Fibroblast of gingiva (primary cell): ENCODE data around the gene ITCH.
"Not testable (repeated sequence)": the region's sequence is repeated elsewhere in the genome, so short reads cannot be mapped to it uniquely, and the experiment has no call there.

Source experiments
- DNase-seq: peaks from one replicate; pipeline ENCODE4 v3.0.0-alpha.2; 2011; ENCODE audit warnings: low read depth

The ITCH gene

DNA sequence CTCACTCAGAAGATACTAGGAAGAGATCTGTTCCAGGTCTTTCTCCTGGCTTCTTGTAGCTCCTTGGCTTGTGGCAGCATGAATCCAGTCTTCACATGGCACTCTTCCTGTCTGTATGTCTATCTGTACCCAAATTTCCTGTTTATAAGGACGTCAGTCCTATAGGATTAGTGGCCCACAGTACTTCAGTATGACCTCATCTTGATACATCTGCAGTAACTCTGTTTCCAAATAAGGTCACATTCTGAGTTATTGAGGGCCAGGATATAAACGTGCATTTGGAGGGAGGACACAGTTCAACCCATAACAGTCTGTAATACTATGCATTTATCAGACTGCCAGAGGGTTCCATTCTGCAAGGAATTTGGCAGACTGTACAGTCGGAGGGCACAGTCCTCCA is 95.6 kb downstream of the ITCH start:
- no peak for DNase-seq

DNA sequence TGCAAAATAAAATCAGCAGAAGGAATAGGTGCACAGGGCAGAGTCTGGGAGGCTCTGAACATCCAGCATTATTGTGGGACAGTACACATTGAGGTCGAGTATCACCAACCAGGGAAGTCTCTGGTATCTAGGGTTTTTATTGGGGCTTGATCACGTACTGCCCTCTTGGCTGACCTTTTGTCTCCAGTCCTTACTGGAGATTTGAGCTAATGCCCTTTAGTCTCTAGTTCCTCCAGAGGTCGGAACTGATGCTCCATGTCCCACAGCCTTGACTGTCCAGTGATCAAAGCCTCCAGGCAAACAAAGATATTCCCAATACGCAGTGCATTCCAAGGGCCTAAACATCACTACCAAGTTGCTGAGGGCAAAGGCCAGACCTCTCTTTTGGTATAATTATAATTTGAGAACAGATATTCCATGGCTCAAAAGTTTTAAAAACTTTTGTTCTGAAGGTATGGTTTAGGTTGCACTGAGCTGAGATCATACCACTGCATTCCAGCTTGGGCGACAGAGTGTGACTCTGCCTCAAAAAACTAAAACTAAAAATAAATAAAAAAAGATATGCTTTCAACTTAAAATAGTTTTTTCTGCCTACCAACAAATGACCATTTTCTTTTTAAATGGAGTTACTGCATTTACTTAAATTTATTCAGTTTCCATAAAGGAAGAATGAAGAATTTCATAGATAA is 96.3 kb downstream of the ITCH start:
- no peak for DNase-seq

DNA sequence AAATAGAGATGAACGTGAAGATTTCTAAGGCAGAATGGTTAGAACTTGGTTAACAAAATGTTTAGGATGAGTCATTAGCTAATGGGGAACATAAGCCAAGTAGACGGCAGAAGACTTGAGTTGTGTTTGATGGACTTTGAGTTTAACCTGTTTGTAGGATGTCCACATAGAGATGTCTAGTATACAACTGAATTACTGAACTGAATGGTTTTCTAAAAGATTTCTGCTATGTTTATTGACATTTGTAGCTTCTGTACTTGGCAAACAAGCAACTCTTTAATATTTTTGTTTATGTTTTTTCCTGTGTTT is 98.7 kb downstream of the ITCH start:
- DNase-seq = no peak

DNA sequence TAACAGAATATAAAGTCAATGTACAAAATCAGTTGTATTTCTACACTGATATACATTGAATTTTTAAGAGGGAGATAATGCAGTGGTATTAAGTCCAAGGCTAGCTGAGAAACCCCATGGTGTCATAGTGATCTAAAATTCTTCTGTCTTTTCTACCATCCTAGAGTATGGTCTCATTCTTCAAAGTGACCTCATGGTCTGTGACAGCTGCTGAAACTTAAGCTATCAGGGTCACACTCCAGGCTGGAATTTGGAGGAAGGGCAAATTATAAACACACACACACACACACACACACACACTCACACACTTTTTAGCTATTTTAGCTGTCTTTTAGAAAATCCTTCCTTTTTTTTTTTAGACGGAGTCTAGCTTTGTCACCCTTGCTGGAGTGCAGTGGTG is 105.9 kb downstream of the ITCH start:
- DNase-seq = no peak

DNA sequence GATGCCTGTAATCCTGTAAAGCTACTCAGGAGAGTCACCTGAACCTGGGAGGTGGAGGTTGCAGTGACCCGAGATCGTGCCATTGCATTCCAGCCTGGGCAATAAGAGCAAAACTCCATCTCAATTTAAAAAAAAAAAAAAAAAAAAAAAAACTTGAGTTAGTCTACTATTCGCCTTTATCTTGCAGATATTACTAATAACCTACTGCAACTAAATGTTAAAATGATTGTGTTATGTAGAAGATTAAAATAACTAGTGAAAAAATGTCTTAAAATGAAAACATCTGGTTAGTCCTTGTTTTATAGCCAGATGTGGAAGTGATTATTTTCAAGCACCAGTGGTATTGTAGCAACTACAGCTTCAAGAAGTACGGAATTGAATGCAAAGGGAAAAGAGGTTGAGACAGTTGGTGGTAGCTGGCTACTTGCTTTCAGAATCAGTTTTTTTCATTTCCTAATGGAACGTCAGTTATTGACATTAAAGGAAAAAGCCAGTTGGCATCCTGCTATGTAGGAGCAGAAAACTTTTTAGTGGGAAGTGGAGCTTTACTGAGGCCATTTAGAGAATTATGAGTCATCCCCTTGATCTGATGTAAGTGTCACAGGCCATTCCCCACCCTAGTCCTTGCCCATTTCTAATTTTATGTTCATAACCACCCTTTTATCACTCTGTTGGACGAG is 109.3 kb downstream of the ITCH start:
- peak; percentile 75 for DNase-seq

DNA sequence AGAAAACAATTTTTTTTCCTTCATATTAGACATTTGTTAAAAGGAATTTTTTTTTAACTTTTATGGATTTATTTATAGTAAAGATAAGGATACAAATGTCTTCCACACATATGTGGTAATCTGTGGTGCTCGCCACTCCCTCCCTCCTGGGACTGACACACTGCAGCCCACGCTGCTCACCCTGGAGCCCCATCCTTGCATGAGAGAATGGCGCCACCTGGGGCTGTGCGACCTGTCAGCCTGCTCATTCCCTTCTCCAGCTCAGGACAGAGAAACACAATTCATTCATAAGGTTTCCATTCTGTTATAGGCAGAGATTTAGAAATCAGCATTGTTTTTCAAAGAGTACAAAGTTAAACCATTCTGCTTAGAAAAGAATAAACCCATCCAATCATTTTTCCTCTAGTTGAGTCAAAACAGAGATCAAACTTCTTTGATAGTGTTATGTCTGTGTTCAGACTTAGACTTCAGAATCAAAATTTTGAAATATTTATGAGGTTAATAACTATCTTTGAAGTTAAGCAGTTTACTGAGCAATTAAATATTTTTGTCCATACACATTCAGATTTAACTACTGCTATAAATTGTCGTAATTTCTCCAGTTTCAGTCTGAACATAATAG is 110.3 kb downstream of the ITCH start:
- peak; percentile 29 for DNase-seq

DNA sequence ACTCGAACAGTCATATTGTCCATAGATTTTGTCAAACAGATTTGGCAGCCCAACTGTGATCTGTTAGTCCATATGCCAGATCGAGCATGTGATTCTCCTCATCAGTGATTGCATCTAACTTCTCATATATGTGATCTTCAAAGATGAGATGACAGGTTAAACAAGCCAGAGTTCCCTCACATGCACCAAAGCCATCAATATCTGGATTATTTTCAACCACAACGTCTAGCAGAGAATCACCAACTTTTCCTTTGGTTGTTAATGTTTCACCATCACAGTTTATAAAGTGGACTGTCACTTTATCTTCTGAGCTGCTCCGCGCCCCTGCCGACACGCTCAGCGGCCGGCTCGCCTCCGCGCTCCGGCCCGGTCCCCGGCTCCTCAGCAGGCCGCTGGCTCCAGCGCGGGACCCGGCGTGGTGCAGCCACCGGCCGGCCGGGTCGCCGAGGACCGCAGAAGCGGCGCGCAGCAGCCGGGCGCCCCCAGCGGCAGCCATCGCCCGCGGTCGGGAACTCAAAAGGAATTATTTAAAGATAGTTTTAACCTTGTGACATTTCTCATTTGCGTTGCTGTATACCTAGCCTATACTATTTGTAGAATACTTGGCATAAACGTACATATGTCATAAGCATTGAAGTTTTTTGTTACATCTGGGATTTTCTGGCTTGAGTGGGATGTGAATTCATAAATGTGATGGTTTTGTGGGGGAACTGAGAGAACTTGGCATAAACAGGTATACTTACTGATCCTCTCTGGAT is 113.1 kb downstream of the ITCH start:
- DNase-seq = peak; percentile 32

DNA sequence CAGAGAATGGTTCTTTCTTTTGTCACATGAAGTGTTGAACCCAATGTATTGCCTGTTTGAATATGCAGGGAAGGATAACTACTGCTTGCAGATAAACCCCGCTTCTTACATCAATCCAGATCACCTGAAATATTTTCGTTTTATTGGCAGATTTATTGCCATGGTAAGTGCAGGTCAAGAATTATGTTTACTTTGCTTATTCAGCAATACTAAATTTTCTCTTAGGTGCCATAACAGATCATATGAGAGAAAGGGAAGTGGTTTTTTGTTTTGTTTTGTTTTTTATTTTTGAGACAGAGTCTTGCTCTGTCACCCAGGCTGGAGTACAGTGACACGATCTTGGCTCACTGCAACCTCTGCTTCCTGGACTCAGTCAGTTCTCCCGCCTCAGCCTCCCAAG is 116.6 kb downstream of the ITCH start:
- DNase-seq = no peak

DNA sequence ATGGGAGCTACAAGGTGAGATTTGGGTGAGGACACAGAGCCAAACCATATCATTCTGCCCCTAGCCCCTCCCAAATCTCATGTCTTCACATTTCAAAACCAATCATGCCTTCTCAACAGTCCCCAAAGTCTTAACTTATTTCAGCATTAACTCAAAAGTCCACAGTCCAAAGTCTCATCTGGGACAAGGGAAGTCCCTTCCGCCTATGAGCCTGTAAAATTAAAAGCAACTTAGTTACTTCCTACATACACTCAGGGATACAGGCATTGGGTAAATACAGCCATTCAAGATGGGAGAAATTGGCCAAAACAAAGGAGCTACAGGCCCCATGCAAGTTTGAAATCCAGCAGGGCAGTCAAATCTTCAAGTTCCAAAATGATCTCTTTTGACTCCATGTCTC is 119.1 kb downstream of the ITCH start:
- DNase-seq = not testable (repeated sequence)

DNA sequence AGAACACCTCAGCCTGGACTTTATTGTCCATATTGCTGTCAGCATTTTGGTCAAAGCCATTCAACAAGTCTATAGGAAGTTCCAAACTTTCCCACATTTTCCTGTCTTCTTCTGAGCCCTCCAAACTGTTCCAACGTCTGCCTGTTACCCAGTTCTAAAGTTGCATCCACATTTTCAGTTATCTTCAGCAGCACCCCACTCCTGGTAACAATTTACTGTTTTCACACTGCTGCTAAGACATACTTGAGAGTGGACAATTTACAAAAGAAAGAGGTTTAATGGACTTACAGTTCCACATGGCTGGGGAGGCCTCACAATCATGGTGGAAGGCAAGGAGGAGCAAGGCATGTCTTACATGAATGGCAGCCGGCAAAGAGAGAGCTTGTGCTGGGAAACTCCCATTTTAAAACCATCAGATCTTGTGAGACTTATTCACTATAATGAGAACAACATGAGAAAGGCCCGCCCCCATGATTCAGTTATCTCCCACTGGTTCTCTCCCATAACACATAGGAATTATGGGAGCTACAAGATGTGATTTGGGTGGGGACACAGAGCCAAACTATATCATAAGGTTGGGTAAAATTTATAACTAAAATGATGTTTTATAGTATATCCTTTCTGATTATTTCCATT is 120.6 kb downstream of the ITCH start:
- DNase-seq = not testable (repeated sequence)

DNA sequence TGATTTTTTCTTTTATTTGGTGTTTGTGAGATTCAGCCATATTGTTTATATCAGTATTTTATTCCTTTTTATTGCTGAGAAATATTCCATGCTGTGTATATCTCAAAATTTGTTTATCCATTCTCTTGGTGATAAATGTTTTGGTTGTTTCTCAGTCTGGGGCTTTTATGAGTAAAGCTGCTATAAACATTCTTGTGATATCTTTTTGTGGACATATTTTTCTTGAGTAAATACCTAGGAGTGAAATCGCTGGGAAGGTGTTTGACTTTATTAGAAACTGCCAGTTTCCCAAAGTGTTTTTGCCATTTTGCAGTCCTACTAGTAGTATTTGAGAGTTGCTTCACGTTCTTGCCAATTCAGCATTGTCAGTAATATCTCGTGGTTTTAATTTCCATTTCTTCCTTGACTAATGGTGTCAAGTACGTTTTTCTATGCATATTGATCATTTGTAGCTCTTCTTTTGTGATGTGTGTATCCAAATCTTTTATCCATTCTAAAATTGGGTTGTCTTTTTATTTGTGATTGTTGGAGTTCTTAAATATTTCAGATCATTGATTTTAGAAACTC is 122.1 kb downstream of the ITCH start:
- DNase-seq = no peak

DNA sequence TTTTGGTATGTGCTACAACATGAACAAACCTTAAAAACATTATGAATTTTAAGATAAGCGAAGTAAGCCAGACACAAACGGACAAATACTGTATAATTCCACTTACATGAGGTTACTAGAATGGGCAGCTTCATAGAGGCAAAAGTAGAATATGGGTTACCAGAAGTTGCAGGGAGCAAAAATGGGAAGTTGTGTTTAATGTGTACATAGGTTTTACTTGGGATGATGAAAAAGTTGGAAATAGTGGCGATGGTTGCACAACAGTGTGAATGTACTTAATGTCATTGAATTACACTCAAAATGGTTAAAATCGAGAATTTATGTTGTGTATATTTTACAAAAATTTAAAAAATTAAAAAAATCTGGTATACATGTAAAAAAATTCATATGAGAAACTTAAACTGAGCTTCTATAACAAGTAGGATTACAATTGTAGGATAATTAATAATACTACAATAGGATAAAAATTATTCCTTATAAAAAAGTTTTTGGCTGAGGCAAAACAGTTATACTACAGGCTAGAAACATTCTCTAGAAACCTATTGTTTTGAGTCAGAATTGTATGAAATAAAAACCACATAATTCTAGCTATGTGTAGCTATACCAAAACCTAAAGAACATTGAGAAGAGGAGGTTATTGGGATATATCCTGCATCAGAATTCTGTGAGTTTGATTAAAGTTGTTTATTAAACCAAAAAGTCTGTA is 128.3 kb downstream of the ITCH start:
- no peak for DNase-seq

DNA sequence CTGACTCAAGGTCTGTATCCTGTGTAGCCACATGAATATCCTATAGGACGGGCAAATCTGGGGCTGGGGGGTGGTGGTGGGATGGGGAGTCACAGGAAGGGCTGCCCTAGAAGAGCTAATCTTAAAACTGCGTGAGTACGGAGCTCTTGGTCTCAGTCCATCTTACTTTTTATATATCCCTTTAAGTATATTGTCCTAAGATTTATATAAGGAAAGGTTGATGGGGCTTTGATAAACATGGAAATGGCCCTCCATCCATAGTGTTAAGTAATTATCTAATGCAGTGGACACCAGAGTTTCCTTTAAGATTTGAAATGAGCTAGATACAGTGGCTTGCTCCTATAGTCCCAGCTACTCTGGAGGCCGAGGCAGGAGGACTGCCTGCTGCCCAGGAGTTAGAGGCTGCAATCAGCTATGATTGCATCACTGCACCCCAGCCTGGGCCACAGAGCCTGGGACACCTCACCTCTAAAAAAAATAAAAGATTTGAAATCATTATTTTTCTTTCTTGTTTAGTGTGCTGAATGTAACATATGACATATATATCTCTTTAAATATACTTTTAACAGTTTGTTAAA is 128.9 kb downstream of the ITCH start:
- DNase-seq = no peak

DNA sequence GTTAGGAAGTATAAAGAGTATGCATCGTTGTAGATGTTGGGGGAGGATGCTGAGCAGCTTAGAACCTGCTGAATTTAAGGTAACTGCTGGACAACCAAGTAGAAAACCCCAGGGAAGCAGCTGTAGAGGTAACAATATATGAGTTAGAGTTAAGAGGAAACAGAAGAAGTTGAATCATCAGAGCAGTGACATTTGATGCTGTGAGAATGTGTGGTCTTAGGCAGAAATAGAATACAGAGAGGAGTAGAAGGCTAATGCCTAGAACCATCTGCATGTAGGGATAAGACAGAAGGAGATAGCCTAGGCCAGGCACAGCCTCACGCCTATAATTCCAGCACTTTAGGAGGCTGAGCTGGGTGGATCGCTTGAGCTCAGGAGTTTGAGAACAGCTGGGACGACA is 130.6 kb downstream of the ITCH start:
- peak; percentile 17 for DNase-seq

DNA sequence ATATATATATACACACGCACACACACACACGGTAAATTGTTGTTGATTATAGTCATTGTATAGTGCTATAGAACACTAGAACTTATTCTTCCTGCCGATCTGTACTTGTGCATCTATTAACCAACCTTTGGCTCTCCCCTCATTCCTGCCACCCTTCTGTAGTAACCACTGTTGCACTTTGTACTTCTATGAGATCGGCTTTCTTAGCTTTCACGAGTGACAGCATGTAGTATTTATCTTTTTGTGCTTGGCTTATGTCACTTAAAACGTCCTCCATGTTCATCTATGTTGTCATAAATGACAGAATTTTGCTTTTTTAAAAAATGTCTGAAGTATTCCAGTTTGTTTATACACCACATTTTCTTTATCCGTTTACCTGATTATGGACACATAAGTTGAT is 132.2 kb downstream of the ITCH start:
- DNase-seq = no peak

DNA sequence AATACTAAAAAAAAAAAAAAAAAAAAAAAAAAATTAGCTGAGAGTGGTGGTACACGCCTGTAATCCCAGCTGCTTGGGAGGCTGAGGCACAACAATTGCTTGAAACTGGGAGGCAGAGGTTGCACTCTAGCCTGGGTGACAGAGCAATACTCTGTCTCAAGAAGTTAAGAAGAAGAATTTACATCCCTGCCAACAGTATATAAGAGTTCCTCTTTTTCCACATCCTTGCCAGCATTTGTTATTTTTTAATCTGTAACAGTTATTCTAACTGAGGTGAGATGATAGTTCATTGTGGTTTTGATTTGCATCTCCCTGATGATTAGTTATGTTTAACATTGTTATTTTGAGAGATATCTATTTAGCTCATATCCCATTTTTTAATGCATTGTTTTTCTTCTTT is 132.8 kb downstream of the ITCH start:
- no peak for DNase-seq

DNA sequence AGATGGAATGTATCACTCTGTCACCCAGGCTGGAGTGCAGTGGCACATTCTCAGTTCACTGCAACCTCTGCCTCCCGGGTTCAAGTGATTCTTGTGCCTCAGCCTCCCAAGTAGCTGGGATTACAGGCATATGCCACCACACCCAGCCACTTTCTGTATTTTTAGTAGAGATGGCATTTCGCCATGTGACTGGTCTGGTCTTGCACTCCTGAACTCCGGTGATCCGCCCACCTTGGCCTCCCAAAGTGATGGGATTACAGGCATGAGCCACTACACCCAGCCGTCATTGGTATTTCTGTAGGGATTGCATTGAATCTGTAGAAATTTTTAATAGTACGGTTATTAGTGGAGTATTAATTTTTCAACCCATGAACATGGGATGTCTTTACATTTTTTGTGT is 134.5 kb downstream of the ITCH start:
- DNase-seq = not testable (repeated sequence)

DNA sequence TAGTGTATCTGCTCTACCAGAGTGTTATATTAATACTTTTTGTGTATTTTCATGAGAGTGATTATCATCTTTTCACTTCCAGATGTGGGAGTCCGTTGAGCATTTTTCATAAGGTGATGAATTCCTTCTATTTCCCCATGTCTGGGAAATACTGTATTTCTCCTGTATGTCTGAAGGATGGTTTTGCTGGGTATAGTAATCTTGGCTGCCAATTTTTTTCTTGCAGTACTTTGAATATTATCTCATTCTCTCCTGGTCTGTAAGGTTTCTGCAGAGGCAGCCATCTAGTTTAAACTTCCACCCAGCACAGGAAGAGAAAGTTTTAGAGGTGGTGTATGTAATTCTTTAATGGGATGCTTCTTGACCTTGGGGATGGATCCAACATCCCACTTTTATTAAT is 137.8 kb downstream of the ITCH start:
- no peak for DNase-seq

DNA sequence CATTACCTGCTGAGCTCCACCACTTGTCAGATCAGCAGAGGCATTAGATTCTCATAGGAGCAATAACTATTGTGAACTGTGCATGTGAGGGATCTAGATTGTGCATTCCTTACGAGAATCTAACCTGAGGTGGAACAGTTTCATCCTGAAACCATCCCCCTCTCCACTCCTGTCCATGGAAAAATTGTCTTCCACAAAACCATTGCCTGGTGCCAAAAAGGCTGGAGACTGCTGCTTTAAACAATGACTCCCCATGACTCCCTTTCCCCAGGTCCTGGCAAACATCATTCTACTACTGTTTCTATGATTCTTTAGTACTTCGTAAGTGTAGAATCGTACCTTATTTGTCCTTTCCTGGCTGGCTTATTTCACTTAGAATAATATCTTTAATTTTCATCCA is 143.4 kb downstream of the ITCH start:
- DNase-seq = no peak

DNA sequence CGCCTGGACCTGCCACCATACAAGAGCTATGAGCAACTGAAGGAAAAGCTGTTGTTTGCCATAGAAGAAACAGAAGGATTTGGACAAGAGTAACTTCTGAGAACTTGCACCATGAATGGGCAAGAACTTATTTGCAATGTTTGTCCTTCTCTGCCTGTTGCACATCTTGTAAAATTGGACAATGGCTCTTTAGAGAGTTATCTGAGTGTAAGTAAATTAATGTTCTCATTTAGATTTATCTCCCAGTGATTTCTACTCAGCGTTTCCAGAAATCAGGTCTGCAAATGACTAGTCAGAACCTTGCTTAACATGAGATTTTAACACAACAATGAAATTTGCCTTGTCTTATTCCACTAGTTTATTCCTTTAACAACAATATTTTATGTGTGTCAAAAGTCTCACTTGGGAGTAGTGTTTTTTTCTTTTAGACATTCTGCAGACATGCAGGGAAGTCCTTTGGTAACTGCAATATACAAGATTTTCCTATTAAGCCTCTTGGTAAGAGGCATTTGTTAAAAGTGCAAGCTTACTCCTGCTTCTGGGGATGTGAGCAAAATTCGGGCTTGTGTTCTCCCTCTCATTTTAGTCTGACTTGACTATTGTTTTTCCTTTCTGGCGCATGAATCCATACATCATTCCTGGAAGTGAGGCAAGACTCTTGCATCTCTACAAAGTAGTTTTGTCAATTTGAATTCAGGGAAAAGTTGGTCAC is 144.8 kb downstream of the ITCH start:
- no peak for DNase-seq

DNA sequence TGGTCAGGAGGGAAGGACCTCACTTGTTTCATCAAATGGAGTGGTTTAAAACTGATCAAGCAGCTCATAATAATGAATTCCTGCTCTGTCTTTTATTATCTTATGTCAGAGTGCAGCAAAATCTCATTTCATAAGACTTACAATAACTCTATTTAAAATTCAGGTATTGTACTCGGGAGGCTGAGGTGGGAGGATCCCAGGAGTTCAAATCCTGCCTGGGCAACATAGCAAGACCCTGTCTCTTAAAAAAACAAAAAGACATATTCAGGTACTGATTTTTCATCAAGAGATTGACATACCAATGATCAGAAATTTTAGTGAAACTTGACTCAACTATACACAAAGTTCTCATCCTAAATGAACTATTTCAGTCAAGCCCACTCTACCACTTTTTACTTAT is 147.5 kb downstream of the ITCH start:
- DNase-seq = no peak
